Endodermal cell (in vitro differentiated cells): ENCODE data around the gene TTLL11. TPM values are rescaled to one million over a fixed set of nuclear protein-coding genes. Genes with fewer than 3 reads are reported as not detected.

ENCODE experiments used
- DNase-seq: peaks from one replicate; pipeline ENCODE4 v3.0.0-alpha.2; 2017
- H3K27ac ChIP-seq: 2 replicates; pipeline ENCODE4 v1.5.1; 2013; ENCODE audit warnings: mild to moderate bottlenecking, low read depth, low read length, moderate library complexity
- H3K27me3 ChIP-seq: 2 replicates; pipeline ENCODE4 v1.6.1; 2013; ENCODE audit warnings: mild to moderate bottlenecking, low read length, moderate library complexity; ENCODE audit not compliant: insufficient read depth, control insufficient read depth, poor library complexity, severe bottlenecking
- H3K36me3 ChIP-seq: 2 replicates; pipeline ENCODE4 v1.7.0; 2013; ENCODE audit warnings: mild to moderate bottlenecking, low read length, moderate library complexity; ENCODE audit not compliant: control insufficient read depth, insufficient read depth
- H3K4me1 ChIP-seq: one replicate; pipeline ENCODE4 v1.7.0; 2013; ENCODE audit warnings: low read length; ENCODE audit not compliant: control insufficient read depth, insufficient read depth
- H3K4me3 ChIP-seq: 2 replicates; pipeline ENCODE4 v1.5.1; 2013; ENCODE audit warnings: mild to moderate bottlenecking, low read length, moderate library complexity
- H3K9ac ChIP-seq: 2 replicates; pipeline ENCODE4 v1.6.1; 2013; ENCODE audit warnings: mild to moderate bottlenecking, low read length, moderate library complexity; ENCODE audit not compliant: poor library complexity, severe bottlenecking; ENCODE audit errors: extremely low read depth
- H3K9me3 ChIP-seq: 2 replicates; pipeline ENCODE4 v1.6.1; 2013; ENCODE audit warnings: mild to moderate bottlenecking, low read length, moderate library complexity; ENCODE audit not compliant: control insufficient read depth
- H3K27ac Mint-ChIP-seq: 2 replicates; pipeline ENCODE4 v1.8.0; 2020; ENCODE audit warnings: mixed read lengths
- H3K27me3 Mint-ChIP-seq: 2 replicates; pipeline ENCODE4 v1.8.0; 2021; ENCODE audit warnings: mild to moderate bottlenecking, mixed read lengths; ENCODE audit not compliant: insufficient read depth
- H3K36me3 Mint-ChIP-seq: 2 replicates; pipeline ENCODE4 v1.8.0; 2020; ENCODE audit warnings: low read depth, mixed read lengths
- H3K4me1 Mint-ChIP-seq: 2 replicates; pipeline ENCODE4 v1.8.0; 2020; ENCODE audit warnings: mixed read lengths
- H3K4me3 Mint-ChIP-seq: 2 replicates; pipeline ENCODE4 v1.8.0; 2020; ENCODE audit warnings: mild to moderate bottlenecking, moderate library complexity, mixed read lengths
- H3K9me3 Mint-ChIP-seq: 2 replicates; pipeline ENCODE4 v1.8.0; 2020; ENCODE audit warnings: mild to moderate bottlenecking, mixed read lengths
- WGBS, 2 experiments: methylation state at CpG; one replicate each; pipeline versions ENCODE4 v1.1.5 to v1.1.7; 2013; ENCODE audit warnings: missing lambda C conversion rate in 2 of 2, mixed read lengths in 1 of 2; ENCODE audit not compliant: insufficient coverage in 1 of 2, insufficient read length in 1 of 2; 5-methylcytosine and 5-hydroxymethylcytosine counted together
- total RNA-seq, 2 donors: library from RNA; stranded (reverse); fragmentation: NEBNext Ultra II Directional in 1 of 2; extraction: Animal tissue kit (Norgen Biotek cat#: 25700) in 1 of 2; gene quantifications; 2 replicates in 1 of 2; 3 replicates in 1 of 2; pipeline ENCODE4 v1.2.1, GENCODE V29; 2021
- TF ChIP-seq, protein P1 (sequence below): fragments of 200-600 bp; sonication (generic); conservative IDR thresholded peaks from 2 replicates; pipeline ENCODE4 v1.5.0; 2021; ENCODE audit warnings: antibody characterized with exemption, mild to moderate bottlenecking

The TTLL11 gene
- total RNA-seq, 2 donors from 2014 or later = 0.68 TPM; not detected in 1

DNA sequence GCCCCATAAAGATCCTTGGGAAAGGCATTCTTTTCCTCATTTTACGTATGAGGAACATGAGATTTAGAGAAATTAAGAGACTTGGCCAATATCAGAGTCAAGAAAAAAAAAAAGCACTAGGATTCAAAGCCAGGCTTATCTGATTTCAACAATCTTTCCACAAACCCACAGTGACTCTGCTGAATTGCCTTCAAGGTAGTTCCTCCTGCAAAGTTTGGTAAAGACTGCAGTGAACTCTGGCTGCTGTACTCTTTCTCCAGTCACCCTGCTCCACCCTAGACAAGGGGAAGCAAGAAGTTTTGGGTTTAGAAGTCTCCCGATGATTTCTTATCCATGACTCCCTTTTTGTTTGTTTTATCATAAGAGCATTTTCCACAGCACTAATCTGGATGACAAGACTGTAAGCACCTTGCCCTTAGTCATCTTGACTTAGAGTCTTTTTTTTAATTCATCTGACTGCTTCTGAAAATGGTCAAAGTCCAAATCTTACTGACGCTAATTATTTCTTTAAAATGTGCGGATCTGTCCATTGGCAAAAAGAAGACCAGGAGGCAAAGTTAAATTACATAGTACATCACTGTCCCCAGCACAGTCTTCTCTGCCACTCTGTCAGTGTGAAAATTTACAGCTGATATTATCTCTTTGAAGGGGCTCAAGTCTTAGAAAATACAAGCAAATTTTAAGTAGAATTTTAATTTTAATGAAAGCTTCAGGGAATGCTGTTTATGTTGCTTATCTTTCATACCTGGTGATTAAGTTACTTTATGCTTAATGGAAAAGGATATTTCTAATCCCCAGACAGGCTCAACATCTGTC, 180.1 kb downstream of the TTLL11 start:
- H3K36me3 Mint-ChIP-seq = no peaks in the 10 kb centered on the region
- no peak overlapping the region for H3K4me3 Mint-ChIP-seq
- WGBS, 2 experiments = 97 to 100% methylated on average over 2 to 4 of the region's 4 CpGs
- H3K27ac ChIP-seq = no peak overlapping the region
- H3K9me3 Mint-ChIP-seq = no peaks in the 10 kb centered on the region
- no peak overlapping the region for H3K9ac ChIP-seq
- no peaks in the 10 kb centered on the region for H3K36me3 ChIP-seq
- H3K4me3 ChIP-seq = no peak overlapping the region
- H3K27me3 Mint-ChIP-seq = peaks cover 33% of the 10 kb centered on the region
- TF ChIP-seq, protein P1, sequence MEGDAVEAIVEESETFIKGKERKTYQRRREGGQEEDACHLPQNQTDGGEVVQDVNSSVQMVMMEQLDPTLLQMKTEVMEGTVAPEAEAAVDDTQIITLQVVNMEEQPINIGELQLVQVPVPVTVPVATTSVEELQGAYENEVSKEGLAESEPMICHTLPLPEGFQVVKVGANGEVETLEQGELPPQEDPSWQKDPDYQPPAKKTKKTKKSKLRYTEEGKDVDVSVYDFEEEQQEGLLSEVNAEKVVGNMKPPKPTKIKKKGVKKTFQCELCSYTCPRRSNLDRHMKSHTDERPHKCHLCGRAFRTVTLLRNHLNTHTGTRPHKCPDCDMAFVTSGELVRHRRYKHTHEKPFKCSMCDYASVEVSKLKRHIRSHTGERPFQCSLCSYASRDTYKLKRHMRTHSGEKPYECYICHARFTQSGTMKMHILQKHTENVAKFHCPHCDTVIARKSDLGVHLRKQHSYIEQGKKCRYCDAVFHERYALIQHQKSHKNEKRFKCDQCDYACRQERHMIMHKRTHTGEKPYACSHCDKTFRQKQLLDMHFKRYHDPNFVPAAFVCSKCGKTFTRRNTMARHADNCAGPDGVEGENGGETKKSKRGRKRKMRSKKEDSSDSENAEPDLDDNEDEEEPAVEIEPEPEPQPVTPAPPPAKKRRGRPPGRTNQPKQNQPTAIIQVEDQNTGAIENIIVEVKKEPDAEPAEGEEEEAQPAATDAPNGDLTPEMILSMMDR = no peak
- no peak overlapping the region for H3K27ac Mint-ChIP-seq
- DNase-seq = no peak
- peaks cover 3% of the 10 kb centered on the region for H3K4me1 ChIP-seq
- H3K27me3 ChIP-seq = peaks cover 16% of the 10 kb centered on the region
- no peaks in the 10 kb centered on the region for H3K9me3 ChIP-seq
- H3K4me1 Mint-ChIP-seq = peaks cover 6% of the 10 kb centered on the region

DNA sequence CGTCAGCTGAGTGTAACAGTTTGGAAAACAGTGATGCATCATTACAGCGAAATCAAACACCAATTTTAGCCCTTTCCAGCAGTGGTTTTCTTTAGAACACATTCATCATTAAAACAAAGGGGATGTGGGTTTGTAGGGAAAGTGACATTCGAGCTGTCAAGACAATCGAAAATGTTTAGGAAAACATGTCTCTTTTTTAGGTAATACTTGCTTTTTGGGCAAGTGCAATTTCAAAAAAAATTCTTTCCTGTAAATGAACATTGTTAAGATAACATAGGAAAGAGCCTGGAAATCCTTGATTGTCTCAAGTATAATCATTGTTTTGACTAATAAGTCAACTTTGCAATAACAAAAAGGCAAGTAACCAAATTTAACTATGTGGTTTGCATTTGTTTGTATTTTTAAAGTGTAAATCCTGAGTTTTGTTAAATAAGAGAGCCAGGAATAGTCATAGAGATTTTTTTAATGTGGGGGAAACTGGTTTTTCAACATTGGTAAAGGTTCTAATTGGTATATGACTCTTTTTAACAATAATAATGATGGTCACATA, 182.5 kb downstream of the TTLL11 start:
- H3K36me3 ChIP-seq = no peaks in the 10 kb centered on the region
- H3K27me3 ChIP-seq = peaks cover 25% of the 10 kb centered on the region
- peaks cover 4% of the 10 kb centered on the region for H3K4me1 ChIP-seq
- H3K27me3 Mint-ChIP-seq = peaks cover 40% of the 10 kb centered on the region
- no peak overlapping the region for H3K27ac ChIP-seq
- no peak overlapping the region for H3K4me3 ChIP-seq
- H3K9me3 ChIP-seq = no peaks in the 10 kb centered on the region
- peaks cover 12% of the 10 kb centered on the region for H3K4me1 Mint-ChIP-seq
- DNase-seq = no peak
- H3K4me3 Mint-ChIP-seq = no peak overlapping the region
- no peaks in the 10 kb centered on the region for H3K9me3 Mint-ChIP-seq
- WGBS, 2 experiments = 93 to 100% methylated on average over 2 to 4 of the region's 4 CpGs
- H3K27ac Mint-ChIP-seq = no peak overlapping the region
- H3K9ac ChIP-seq = no peak overlapping the region
- H3K36me3 Mint-ChIP-seq = no peaks in the 10 kb centered on the region
- TF ChIP-seq, protein P1 = no peak

DNA sequence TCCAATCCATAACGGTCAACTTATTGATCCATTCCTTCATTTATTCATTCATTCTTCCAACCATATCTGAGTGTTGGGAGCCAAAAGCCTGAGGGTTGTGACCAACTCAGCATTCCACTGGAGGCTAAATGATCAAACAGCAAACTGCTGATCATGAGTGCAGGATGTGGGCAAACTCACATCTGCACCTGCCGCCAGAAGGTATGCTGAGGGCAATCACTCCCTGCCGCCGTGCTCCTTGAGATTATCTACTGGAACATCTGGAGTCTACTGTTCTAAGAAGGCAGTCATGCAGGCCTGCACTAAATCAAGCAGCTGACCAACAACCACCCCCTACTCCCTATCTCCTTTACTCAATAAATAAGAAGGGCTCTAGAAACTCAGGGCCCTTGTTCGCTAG, 184.0 kb downstream of the TTLL11 start:
- Mint-ChIP-seq H3K27ac (no peak overlapping the region), H3K27me3 (peaks cover 45% of the 10 kb centered on the region), H3K36me3 (no peaks in the 10 kb centered on the region), H3K4me3 (no peak overlapping the region), H3K9me3 (no peaks in the 10 kb centered on the region), H3K4me1 (peaks cover 12% of the 10 kb centered on the region)
- H3K4me3 ChIP-seq = no peak overlapping the region
- no peak overlapping the region for H3K27ac ChIP-seq
- H3K27me3 ChIP-seq = peaks cover 25% of the 10 kb centered on the region
- no peak overlapping the region for H3K9ac ChIP-seq
- WGBS, 2 experiments = 75 to 78% methylated on average over 5 of the region's 5 CpGs
- no peak for DNase-seq
- H3K9me3 ChIP-seq = no peaks in the 10 kb centered on the region
- peaks cover 4% of the 10 kb centered on the region for H3K4me1 ChIP-seq
- TF ChIP-seq, protein P1 = no peak
- H3K36me3 ChIP-seq = no peaks in the 10 kb centered on the region
